ENCODE data around the gene RBFOX2. TPM values are rescaled to one million over a fixed set of nuclear protein-coding genes. Genes with fewer than 3 reads are reported as not detected.

The RBFOX2 gene
- total and polyA plus RNA-seq, 10 of the 15 experiments (the other 5 are each of a cell fraction or from before 2014, with no cell fraction given): 0.01 to 2.7 (median 0.17) TPM; not detected in 4

GRCh38 chr22:35910926-35911325, 117.7 kb downstream of the RBFOX2 start:
- ATAC-seq (no peak), FAIRE-seq (no peak), DNase-seq (ENCODE audit: low read depth, low spot score) (no peak)
- Histone ChIP-seq H3K9me3 (replicated peaks; ENCODE audit: control insufficient read depth, insufficient read depth, low read length) (no peaks in the 10 kb centered on the region), H2AFZ (ENCODE audit: control insufficient read depth, low read depth, low read length) (no peak overlapping the region), H4K20me1 (ENCODE audit: control insufficient read depth, insufficient read depth) (no peaks in the 10 kb centered on the region), H3K27me3 (replicated peaks in 1 of 2; ENCODE audit: control insufficient read depth in 2 of 2, insufficient read depth in 2 of 2, low read length in 1 of 2) (peaks cover 0 to 2% of the 10 kb centered on the region in 2 experiments; a peak in 2 of 4 replicates), H3K4me1 (ENCODE audit: control insufficient read depth, insufficient read depth, low read length) (no peaks in the 10 kb centered on the region; the same call in 1 of the 2 replicates), H3K79me2 (ENCODE audit: control insufficient read depth, insufficient read depth, low read length) (no peaks in the 10 kb centered on the region), H3K4me2 (ENCODE audit: control insufficient read depth, insufficient read depth) (no peak overlapping the region), H3K27ac (ENCODE audit: control insufficient read depth, insufficient read depth) (no peak overlapping the region), H3K36me3 (ENCODE audit: control insufficient read depth in 2 of 2, insufficient read depth in 2 of 2, low read length in 1 of 2) (no peaks in the 10 kb centered on the region), H3K4me3 (no peak overlapping the region), H3K9ac (ENCODE audit: control insufficient read depth, insufficient read depth, low read length) (no peak overlapping the region)
- 0% methylated on average over 2 of the region's 2 CpGs for WGBS (ENCODE audit: insufficient coverage, insufficient replicate concordance, low lambda C conversion rate, missing lambda C conversion rate)
- no TSS peak for BruUV-seq (replicated peaks)
- CTCF ChIA-PET: no interaction called here
- TF ChIP-seq ZNF217 (IDR thresholded peaks at IDR 0.05): no peak
- no peak for TF ChIP-seq ATF3 (IDR thresholded peaks at IDR 0.05; ENCODE audit: borderline replicate concordance, extremely low read depth, low read depth, low read length)
- RAD21 ChIA-PET (ENCODE audit: unreplicated experiment): no interaction called here
- SMC1A ChIA-PET (ENCODE audit: uncharacterized antibody, unreplicated experiment): interaction anchor here (0.7 kb wide), 1 partner anchor 10 kb away, joined by 3 read pairs; no protein-coding TSS in a partner anchor
- in situ Hi-C loops (cut with MboI) (no loop called here), intact Hi-C loops (cut with micrococcal nuclease; ENCODE audit: unreplicated experiment) (no loop called here)
- POLR2A ChIA-PET: no interaction called here

- no TSS peak for BruUV-seq (replicated peaks)
- Histone ChIP-seq H3K9me3 (replicated peaks; ENCODE audit: control insufficient read depth, insufficient read depth, low read length) (no peaks in the 10 kb centered on the region), H2AFZ (ENCODE audit: control insufficient read depth, low read depth, low read length) (no peak overlapping the region), H4K20me1 (ENCODE audit: control insufficient read depth, insufficient read depth) (no peaks in the 10 kb centered on the region), H3K9ac (ENCODE audit: control insufficient read depth, insufficient read depth, low read length) (no peak overlapping the region), H3K79me2 (ENCODE audit: control insufficient read depth, insufficient read depth, low read length) (no peaks in the 10 kb centered on the region), H3K36me3 (ENCODE audit: control insufficient read depth in 2 of 2, insufficient read depth in 2 of 2, low read length in 1 of 2) (no peaks in the 10 kb centered on the region), H3K4me2 (ENCODE audit: control insufficient read depth, insufficient read depth) (no peak overlapping the region), H3K4me3 (no peak overlapping the region), H3K27me3 (replicated peaks in 1 of 2; ENCODE audit: control insufficient read depth in 2 of 2, insufficient read depth in 2 of 2, low read length in 1 of 2) (peaks cover 0 to 2% of the 10 kb centered on the region in 2 experiments; a peak in 2 of 4 replicates), H3K27ac (ENCODE audit: control insufficient read depth, insufficient read depth) (no peak overlapping the region), H3K4me1 (ENCODE audit: control insufficient read depth, insufficient read depth, low read length) (no peaks in the 10 kb centered on the region; the same call in 1 of the 2 replicates)
- ChIA-PET SMC1A (ENCODE audit: uncharacterized antibody, unreplicated experiment) (no interaction called here), RAD21 (ENCODE audit: unreplicated experiment) (no interaction called here), POLR2A (no interaction called here), CTCF (no interaction called here)
- ATAC-seq (no peak), FAIRE-seq (no peak), DNase-seq (ENCODE audit: low read depth, low spot score) (no peak)
- intact Hi-C loops (cut with micrococcal nuclease; ENCODE audit: unreplicated experiment): no loop called here
- 22% methylated on average over 4 of the region's 4 CpGs for WGBS (ENCODE audit: insufficient coverage, insufficient replicate concordance, low lambda C conversion rate, missing lambda C conversion rate)
- in situ Hi-C loops (cut with MboI): no loop called here
- no peak for TF ChIP-seq EED (IDR thresholded peaks at IDR 0.05; ENCODE audit: low read depth)
- no peak for TF ChIP-seq ZBTB11 (CRISPR knock-in tag; IDR thresholded peaks at IDR 0.05)
- no peak for TF ChIP-seq E4F1 (IDR thresholded peaks at IDR 0.05; ENCODE audit: borderline replicate concordance, partially characterized antibody)
- TF ChIP-seq NFIC (IDR thresholded peaks at IDR 0.05; ENCODE audit: low read depth, low read length): no peak
- TF ChIP-seq HDAC6 (IDR thresholded peaks at IDR 0.05; ENCODE audit: unreplicated experiment): no peak
- TF ChIP-seq POU2F2 (IDR thresholded peaks at IDR 0.05; ENCODE audit: borderline replicate concordance, low read depth, low read length): no peak
- TF ChIP-seq ZZZ3 (IDR thresholded peaks at IDR 0.05; ENCODE audit: control insufficient read depth, insufficient read length, low read depth): no peak
- TF ChIP-seq TBL1XR1 (IDR thresholded peaks at IDR 0.05; ENCODE audit: low read depth, low read length): no peak
Observed at GRCh38 chr22:35910003-35910769, 118.4 kb downstream of the RBFOX2 start.

Measured in GM12878 (cell line).